Measurements from ENCODE around the gene DUS1L. TPM values are rescaled to one million over a fixed set of nuclear protein-coding genes. Genes with fewer than 3 reads are reported as not detected.

Gene DUS1L
- total RNA-seq, 1 donor from 2014 or later: 64.0 TPM

DNA sequence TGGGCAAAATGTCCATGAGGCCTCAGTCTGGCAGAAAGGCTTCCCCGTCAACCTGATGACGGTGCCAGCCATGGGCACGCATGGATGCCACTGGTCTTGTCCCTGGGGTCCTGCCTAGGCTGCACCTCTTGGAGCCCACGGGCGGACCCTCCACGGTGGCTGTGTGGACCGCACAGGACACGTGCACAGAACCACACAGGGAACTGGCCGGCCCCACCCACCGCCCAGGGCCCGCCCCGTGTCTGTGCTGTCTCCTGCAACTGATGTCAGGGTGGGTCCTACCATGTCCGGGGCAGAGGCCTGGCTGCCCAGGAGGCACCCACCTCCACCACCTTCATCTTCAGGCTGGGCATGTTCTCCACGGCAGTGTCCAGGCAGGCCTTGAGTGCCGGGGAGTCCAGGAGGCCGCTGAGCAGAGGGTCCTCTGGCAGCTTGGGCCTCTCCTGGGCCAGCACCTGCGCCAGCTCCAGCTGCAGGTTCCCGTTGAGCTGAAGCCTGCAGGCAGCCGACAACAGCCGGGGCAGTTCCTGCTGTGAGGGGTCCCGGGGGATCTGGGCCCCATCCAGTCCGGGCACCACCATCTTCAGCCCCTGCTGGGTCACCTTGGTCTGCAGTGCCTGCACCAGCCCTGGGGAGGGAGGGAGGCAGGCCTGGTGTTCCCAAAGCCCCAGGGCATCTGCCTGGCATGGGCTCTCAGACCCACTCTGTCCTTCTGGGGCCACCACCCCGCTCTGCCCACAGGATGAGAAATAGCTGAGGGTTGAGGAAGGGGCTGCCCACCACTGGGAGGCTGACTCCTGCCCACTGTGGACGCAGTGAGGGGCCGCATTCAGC is 20.5 kb upstream of the DUS1L start:
- H3K27me3 Mint-ChIP-seq (ENCODE audit: low read depth): no peaks in the 10 kb centered on the region
- no peak overlapping the region for H3K4me3 Mint-ChIP-seq (ENCODE audit: unreplicated experiment)
- no peaks in the 10 kb centered on the region for H3K4me1 Mint-ChIP-seq (ENCODE audit: low read depth)
- no peaks in the 10 kb centered on the region for H3K9me3 Mint-ChIP-seq (ENCODE audit: low read depth)
- H3K27ac Mint-ChIP-seq (ENCODE audit: unreplicated experiment): no peak overlapping the region
- peaks cover 9% of the 10 kb centered on the region for H3K36me3 Mint-ChIP-seq (ENCODE audit: low read depth)
- TF ChIP-seq, protein P1, sequence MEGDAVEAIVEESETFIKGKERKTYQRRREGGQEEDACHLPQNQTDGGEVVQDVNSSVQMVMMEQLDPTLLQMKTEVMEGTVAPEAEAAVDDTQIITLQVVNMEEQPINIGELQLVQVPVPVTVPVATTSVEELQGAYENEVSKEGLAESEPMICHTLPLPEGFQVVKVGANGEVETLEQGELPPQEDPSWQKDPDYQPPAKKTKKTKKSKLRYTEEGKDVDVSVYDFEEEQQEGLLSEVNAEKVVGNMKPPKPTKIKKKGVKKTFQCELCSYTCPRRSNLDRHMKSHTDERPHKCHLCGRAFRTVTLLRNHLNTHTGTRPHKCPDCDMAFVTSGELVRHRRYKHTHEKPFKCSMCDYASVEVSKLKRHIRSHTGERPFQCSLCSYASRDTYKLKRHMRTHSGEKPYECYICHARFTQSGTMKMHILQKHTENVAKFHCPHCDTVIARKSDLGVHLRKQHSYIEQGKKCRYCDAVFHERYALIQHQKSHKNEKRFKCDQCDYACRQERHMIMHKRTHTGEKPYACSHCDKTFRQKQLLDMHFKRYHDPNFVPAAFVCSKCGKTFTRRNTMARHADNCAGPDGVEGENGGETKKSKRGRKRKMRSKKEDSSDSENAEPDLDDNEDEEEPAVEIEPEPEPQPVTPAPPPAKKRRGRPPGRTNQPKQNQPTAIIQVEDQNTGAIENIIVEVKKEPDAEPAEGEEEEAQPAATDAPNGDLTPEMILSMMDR (IDR thresholded peaks at IDR 0.05): no peak
- no peak for DNase-seq (ENCODE audit: low spot score)

GRCh38 chr17:82085031-82085861 is 19.6 kb upstream of the DUS1L start:
- H3K27me3 Mint-ChIP-seq (ENCODE audit: low read depth): no peaks in the 10 kb centered on the region
- DNase-seq (ENCODE audit: low spot score): no peak
- no peak overlapping the region for H3K4me3 Mint-ChIP-seq (ENCODE audit: unreplicated experiment)
- peaks cover 10% of the 10 kb centered on the region for H3K36me3 Mint-ChIP-seq (ENCODE audit: low read depth)
- TF ChIP-seq, protein P1 (IDR thresholded peaks at IDR 0.05): no peak
- H3K27ac Mint-ChIP-seq (ENCODE audit: unreplicated experiment): no peak overlapping the region
- H3K9me3 Mint-ChIP-seq (ENCODE audit: low read depth): no peaks in the 10 kb centered on the region
- H3K4me1 Mint-ChIP-seq (ENCODE audit: low read depth): no peaks in the 10 kb centered on the region

DNA sequence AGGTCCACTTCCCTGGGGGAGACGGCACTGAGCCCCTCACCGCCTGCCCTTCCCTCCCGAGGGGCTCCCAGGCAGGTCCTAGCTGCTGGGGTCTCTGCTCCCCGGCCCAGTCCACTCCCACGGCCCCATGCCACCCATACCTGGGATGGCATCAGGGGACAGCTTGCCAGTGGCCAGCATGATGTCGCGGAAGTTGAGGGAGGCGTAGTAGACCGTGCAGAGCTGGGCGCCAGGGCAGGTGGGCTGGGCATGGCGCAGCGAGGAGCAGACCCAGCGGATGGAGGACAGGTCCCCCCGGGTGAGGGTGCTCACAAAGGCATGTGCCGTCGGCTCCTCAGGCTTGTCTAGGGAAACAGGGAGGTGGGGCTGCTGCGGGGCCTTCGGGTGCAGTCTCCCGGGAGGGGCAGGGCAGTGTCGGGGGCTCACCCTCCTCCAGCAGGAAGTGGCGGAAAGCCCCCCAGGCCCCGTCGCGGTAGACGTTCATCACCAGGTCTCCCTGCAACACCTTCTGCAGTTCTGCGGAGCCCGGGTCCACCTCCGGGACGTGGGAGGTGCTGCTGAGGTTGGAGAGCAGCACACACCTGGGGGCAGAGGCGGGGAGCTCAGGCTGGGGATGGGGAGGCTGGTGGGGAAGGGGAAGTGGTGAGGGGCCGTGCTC is 18.9 kb upstream of the DUS1L start:
- TF ChIP-seq, protein P1 (IDR thresholded peaks at IDR 0.05): no peak
- Mint-ChIP-seq H3K27ac (ENCODE audit: unreplicated experiment) (no peak overlapping the region), H3K4me3 (ENCODE audit: unreplicated experiment) (no peak overlapping the region), H3K36me3 (ENCODE audit: low read depth) (peaks cover 13% of the 10 kb centered on the region), H3K4me1 (ENCODE audit: low read depth) (no peaks in the 10 kb centered on the region), H3K27me3 (ENCODE audit: low read depth) (no peaks in the 10 kb centered on the region), H3K9me3 (ENCODE audit: low read depth) (no peaks in the 10 kb centered on the region)
- DNase-seq (ENCODE audit: low spot score): no peak

DNA sequence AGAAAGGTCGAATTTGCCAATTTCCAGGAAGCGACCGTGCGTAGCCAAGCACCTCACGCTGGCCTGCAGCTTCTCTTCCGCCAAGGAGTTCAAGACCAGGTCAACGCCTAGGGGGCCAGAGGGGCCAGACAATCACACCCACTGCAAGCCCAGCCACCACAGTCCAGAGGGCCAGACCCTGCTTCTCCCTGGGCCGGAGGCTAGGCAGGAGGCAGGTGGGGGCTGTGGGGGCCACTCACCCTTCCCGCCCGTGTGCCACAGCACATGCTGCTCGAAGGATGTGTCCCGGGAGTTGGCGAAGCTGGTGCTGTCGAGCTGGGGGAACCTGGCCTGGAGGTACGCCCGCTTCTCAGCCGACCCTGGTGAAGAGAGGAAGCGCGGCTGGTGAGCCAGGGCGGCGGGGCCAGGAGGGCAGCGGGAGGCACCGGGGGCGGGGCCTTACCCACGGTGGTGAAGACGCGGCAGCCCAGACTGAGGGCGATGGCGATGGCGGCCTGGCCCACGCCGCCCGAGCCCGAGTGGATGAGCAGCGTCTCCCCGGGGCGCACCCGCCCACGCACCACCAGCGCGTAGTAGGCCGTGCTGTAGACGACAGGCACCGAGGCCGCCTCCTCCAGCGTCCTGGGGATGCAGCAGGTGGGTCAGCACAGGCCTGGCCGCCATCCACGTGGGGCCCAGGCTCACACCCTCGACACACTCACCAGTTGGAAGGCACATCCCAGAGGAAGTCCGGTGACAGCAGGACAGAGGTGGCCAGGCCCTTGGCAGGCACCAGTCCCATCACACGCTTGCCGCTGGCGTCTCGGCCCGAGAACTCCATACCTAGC is 18.1 kb upstream of the DUS1L start:
- Mint-ChIP-seq H3K9me3 (ENCODE audit: low read depth) (no peaks in the 10 kb centered on the region), H3K4me1 (ENCODE audit: low read depth) (no peaks in the 10 kb centered on the region), H3K36me3 (ENCODE audit: low read depth) (peaks cover 17% of the 10 kb centered on the region), H3K27ac (ENCODE audit: unreplicated experiment) (no peak overlapping the region), H3K4me3 (ENCODE audit: unreplicated experiment) (no peak overlapping the region), H3K27me3 (ENCODE audit: low read depth) (no peaks in the 10 kb centered on the region)
- TF ChIP-seq, protein P1 (IDR thresholded peaks at IDR 0.05): no peak
- no peak for DNase-seq (ENCODE audit: low spot score)
